NCI-H345 treated with DMSO at 0.1 percent for 48 hours (cell line): ENCODE measurements around the gene C2orf76.
"Not testable (repeated sequence)": the region's sequence is repeated elsewhere in the genome, so short reads cannot be mapped to it uniquely, and the experiment has no call there.

Experiments
- DNase-seq: peaks from one replicate; lab custom pipeline; 2025; ENCODE audit not compliant: unreplicated experiment; lab: John Stamatoyannopoulos, UW

C2orf76 gene

DNA sequence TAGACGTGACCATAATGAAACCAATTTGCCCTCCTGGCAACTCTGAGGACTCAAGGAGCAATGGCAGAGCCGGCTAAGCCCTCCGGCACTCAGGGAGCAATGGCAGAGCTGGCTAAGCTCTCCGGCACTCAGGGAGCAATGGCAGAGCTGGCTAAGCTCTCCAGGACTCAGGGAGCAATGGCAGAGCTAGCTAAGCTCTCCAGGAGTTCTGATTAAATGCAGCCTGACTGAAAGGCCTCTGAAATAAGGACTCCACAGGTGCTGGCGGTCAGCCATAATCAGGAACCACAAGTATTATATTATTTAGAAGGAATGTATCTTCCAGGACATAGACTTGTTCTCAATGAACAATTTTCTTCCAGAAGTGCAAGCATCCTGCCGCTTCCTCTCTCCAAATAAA, 65.2 kb downstream of the C2orf76 start:
- DNase-seq: no peak

DNA sequence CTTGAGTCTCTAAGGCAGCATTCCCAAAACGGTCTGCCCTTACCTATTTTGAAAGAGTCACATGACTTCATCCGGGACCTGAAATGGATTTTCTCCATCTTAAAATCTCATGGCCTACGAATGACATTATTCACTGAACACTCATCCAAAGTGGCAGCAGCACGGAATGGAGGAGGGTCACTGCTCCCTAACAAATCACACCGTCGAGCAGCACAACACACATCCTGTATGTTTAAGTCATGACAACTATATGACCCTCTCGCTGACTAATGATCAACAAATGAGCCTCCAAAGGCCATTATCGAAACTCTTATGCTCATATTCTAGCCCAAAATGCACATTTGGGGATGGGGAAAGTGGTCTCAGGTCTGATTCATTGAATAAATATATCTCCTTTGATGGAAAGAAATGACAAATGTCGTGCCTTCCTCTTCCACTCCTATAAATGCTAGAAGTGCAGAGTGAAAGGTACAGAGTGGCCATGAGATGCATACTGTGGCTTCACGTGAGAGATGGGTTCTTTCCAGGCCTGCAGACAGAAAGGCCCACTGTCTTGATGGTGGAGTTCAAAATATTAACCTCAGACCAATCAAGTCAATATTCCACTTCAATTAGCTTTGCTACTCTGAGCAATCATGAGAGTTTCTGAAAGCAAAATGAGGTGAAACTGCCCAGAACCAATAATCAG, 70.8 kb downstream of the C2orf76 start:
- no peak for DNase-seq

DNA sequence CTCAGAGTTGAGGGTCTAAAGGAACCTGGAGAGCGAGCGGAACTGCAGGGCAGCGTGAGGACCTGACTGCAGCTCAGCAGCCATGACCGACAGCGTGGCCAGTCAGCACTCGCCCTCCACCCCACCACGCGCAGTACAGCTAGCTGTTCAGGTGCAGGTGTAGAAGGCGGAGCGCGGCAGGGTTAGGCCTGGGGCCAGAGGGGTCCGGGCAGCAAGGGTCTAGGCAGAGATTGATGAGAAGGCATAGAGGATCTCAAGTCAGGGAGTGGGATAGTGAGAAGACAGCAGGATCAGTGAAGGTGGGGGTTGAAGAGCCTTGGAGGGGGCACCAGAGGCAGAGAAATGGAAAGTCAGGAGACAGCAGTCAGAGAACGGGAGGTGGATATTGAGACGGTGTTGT, 72.0 kb downstream of the C2orf76 start:
- no peak for DNase-seq

DNA sequence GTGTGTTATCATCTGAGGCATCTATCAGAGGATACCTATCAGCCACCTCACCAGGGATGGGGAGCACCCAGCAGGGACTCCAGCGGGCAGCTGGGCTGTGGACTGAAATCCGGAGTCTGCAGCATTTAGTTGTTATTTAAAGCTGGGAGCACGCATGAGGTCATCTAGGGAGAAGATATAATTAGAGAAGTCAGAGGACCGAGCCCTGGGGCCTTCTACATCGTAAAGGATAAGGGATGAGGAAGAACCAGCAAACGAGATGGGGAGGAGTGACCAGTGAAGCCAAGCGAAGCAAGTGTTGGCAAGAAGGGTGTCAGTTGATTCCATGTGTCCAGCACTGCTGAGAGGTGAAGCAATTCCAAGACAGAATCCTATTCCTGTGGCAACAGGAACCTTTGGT, 72.7 kb downstream of the C2orf76 start:
- DNase-seq: no peak

DNA sequence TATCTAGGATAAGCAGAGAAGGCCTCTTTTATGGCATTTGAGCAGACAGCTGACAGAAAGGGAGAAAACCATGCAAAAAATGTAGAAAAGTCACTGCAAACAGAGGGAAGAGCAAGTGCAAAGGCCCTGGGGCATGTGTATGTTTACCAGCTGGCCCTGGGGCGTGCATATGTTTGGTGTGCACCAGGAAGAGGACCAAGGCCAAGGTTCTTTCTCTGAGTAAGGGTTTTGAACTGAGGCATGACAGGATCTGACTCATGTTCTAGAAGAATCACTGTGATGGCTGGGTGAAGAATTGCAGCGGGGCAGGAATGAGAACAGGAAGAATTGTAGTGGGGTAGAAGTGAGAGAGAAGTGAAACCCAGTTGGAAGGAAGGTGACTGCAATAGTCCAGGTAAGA, 73.4 kb downstream of the C2orf76 start:
- no peak for DNase-seq

DNA sequence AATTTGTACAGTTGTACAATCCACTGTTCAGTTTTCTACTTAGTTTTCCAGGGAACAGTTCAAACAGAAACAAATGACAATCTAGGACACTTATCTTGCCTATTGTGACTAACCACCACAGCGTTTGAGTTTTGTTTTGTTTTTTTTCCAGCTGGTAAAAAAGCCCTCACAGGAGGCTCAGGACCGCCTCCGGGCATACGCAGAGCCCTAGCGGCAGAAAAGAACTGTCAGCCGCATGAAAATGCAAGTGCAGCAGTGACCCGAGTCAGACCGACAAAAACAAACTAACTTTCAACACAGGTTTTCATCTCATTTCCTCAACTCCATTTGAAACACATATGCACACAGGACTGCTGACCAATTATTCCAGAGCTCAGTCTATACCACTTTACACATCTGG, 74.4 kb downstream of the C2orf76 start:
- peak; percentile 85 for DNase-seq

DNA sequence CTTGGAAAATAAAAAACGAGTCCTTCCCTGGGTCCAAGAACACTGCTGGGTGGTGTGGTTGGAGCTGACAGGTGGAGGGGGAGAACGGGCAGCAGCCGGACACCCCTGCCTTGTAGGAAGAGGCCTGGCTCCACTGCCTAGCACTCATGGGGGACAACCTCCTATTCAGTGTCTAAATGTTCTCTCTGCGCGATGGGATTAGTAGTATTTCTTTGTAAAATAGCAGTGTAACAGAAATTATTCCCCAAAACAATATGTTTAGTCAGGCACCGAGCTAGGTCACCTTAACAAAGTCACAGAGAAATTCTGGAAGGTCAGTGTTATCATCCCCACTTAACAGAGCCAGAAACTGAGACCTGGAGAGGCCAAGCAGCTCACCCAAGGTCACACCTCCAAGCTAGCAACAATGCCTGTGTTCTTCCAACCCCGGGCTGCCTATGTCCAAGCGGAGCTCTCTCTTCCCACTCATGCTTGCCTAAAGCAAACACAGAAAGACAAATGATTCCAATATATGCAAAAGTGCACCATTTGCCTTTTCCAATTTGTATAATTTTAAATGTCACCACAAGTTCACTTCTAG, 75.0 kb downstream of the C2orf76 start:
- DNase-seq: no peak

DNA sequence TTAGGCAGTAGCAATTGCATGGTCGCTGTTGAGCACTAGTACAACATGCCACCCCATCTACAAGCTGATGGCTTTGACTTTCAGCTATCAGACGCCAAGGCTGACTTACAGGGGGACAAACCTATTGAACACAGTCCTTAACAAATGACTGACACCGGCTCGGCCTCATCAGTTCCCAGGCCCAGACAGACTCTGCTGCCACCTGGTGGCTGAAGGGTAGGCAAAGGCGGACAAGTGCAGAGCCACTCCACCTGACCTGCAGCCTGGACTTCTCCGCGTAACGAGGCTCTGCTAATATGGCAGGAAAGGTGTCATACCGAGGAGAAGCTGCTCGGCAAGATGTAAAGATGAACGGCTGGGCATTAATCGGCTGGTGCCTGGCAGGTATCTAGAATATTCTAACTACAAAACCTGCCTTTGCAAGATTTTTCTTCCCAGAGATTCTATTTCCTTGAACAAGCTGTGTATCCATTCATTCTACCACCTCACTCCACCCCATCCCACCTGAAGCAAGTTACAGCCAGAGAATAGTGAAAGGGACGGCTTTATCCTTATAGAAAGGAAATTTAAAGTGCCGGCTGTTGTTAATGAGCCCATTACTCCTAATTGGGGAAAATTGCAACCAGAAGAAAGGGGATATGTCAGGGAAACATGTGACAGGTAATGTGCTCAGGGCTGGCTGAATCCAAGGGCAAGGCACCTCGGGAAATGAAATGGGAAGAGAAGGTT, 75.6 kb downstream of the C2orf76 start:
- DNase-seq: peak; percentile 67

DNA sequence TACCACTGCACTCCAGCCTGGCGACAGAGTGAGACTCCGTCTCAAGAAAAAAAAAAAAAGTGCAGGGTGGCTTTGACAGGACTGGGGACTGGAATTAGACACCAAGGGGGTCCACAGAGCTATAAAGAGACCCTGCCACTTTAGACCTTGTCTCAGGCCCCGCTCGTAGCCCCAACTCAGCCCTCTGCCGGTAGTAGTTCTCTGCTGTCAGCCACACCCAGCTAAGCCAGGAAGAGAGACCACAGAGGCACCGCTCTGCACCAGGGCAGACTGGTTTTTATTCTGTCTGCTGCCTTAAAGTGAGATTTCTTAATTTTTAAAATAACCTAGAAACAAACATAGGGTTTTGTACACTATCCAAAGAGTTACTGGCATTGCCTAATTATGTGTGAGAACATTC, 77.0 kb downstream of the C2orf76 start:
- no peak for DNase-seq

DNA sequence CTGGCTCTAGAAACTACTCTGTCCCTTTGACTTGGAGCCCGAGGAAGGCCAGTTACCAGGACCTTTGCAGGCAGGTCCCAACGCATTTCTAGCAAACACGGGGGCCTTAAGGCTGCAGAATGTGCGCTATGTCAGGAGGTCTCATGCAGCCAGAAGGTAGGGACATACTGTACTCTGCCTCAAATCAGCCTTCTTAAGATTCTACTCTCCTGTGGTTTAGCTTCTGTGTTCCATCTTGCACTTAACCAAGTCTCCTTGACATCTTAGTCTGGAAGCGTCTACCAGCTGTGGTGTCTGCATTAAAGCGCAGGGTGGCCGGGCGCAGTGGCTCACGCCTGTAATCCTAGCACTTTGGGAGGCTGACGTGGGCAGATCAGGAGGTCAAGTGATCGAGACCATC, 77.5 kb downstream of the C2orf76 start:
- no peak for DNase-seq

DNA sequence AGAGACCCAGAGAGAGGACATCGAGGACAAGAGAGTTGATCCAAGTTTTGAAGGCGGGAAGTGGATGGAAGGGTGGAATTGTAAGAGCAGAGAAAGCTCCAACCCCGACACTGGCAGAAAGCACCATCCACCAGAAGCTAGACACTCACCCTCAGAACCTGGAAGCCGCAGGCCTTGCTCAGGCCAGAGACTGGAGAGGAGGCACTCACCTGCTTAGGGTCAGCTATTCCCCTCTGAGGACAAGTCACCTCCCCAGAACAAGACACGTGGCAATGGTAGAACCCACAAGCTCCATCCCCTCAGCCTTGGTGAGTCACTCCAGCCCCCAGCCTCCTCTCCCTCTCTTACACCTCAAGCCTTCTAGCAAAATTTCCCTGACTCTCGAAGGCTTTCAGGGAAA, 78.1 kb downstream of the C2orf76 start:
- DNase-seq: no peak

DNA sequence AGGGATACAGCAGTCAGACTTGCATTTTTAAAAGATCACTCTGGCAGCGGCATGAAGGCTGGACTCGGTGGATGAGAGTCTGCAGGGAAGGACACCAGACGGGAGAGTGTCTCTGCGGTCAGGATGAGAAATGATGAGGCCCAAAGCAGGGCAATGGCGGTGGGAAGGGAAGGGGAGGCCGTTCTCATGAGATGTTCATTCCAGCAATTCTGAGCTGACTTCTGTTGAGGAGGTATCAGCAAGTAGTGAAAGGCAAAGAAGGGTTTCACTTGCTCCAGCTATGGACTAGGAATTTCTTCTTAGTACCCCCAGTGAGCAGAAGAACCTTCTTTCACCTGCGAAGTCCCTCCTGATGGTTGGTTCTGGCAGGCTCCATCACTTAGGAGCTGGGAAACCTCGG, 80.0 kb downstream of the C2orf76 start:
- no peak for DNase-seq

DNA sequence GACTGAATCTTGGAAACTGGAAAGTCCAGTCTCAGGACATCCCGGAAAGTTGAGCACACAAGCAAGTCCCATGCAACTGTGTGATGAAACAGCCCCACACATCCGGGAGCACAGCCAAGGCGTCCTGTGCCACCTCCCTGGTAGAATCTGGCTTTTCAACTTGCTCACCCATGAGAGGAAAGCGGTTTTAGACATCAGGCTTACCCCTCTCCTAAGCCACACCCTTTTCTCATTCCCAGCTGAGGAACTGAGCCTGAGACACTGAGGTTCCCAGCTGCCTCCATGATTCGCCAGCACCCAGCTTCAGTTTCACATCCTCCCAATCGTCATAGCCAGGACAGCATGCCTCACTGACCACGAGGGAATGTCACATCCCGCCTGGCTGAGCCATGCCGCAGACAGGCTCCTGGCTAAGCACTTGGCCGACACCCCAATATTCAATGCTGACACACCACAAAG, 82.7 kb downstream of the C2orf76 start:
- DNase-seq: no peak

DNA sequence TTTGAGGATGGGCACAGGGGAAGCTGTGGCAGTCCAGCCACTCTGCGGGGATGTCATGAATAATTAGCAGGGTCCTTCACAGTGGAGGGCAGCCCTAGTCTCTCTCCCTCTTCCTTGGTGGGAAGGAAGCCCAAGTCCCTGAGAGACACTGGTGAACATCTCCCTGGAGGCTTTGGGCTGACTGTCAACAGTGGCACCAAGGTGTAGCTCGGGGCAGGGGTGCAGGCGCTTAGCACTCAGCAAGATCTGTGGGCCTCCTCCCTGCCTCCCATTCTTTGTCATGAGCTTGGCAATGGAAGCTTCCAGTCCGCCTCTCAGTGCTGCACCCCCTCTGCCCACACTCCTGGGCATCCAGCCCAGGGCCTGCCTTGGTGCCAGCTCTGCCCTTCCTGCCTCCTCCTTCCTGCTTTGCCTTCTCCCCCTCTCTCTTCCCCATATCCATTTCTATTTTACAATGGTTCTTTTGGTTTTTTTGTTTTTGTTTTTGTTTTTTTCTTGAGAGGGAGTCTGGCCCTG, 83.6 kb downstream of the C2orf76 start:
- no peak for DNase-seq

DNA sequence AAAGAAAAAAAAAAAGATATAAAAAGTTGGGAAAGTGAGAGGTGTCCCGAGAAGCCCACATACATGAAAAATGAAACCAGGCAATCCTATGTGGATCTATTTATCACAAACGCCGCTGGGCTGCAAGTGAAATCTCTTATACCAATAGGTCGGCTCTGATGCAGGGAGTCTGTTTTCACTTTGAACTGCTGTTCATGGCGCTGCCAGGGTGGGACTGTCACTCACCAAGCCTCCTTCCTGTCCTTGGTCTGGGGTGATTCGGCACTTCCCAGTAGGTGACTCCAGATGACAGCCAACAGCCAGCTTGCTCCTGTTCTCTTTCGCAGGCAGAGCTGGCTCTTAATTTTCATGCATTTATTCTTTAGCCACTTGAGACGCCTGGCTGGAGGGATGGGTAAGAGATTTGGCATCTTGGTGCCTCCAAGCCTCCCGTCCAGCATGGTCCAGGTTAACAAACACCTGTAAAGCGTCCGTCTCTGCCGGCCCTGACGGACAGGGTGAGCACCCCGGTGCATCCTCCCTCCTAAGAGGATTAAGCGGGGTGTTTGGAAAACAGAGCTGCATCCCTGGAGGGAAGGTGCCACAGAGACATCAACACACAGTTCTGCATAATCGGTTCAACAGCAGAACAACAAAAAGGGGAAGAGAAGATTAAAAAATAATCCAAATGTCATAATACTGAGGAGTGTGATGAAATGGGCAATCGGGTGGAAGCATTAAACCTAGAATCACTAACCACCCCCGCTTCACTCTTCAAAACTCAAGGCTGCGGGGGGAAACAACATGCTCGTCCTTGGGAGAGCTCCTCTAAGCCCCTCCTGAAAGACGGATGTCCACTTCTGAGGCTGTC, 84.3 kb downstream of the C2orf76 start:
- DNase-seq: no peak

DNA sequence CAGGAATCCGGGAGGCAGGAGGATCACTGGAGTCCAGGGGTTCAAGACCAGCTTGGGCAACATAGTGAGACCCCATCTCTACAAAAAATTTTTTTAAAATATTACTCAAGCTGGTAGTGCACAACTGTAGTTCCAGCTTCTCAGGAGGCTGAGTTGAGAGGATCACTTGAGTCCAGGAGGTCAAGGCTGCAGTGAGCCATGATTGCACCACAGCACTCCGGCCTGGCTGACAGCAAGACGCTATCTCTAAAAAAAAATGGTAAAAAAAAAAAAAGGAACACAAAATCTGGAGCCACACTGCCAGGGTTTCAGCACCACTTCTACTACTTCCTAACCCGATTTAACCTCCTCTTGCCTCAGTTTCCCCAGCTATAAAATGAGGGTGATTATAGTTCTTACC, 86.0 kb downstream of the C2orf76 start:
- no peak for DNase-seq

DNA sequence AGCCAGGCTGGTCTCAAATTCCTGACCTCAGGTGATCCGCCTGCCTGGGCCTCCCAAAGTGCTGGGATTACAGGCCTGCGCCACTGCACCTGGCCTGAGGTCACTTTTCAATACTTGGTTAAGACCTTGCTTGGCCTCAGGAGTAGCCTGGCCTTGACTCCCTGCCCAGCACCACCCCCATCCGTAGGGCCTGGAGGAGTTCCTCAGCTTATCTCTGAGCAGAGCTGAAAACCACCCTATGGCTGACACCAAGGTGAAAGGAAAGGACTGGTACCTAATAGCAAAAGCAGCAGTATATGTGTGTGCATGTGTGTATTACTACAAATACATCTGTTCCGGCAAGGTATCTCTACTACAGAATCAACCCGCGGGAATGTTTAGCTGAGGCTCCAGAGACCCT, 87.0 kb downstream of the C2orf76 start:
- DNase-seq: no peak

DNA sequence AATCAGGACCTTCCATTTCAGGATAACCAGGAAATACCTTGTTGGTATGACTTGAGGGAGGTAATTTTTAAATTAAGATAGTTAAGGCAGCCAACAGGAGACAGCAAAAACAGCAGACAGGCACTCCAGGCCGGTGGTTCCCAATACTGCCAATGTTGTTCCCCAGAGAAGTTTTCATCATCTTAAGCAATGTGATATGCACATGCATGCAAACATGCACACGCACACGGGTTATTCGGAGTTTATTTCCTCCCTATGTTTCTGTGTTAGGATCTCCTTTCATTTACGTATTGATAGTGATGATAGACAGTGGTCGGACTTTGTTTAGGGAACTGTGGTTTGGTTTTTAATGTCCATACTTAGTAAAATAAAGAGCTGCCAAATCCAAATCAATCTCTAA, 87.7 kb downstream of the C2orf76 start:
- DNase-seq: no peak

DNA sequence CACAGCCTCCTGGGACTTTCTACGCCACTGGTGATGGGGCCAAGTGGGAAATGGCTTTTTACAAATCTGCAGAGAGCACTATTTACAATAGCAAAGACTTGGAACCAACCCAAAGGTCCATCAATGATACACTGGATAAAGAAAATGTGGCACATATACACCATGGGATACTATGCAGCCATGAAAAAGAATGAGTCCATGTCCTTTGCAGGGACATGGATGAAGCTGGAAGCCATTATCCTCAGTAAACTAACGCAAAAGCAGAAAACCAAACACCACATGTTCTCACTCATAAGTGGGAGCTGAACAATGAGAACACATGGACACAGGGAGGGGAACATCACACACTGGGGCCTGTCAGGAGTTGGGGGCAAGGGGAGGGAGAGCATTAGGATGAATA, 88.2 kb downstream of the C2orf76 start:
- not testable (repeated sequence) for DNase-seq

DNA sequence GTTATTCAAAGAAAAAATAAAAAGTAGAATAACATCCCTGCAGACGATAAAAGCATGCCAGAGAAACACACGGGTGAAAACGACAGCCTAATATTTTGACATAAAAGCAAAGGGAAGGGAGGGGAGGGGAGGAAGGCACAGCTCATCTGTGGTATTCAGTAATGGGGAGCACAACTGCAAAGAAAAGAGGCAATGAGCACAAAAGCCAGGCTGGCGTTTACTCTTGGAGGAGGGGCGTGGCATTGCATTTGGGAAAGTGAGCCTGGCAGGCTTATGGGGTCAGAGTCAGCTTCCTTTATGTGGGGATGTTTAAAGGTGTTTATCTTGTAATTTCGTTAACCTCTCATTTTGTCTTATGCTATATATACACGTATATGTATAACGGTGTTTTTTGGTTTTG, 89.8 kb downstream of the C2orf76 start:
- no peak for DNase-seq

DNA sequence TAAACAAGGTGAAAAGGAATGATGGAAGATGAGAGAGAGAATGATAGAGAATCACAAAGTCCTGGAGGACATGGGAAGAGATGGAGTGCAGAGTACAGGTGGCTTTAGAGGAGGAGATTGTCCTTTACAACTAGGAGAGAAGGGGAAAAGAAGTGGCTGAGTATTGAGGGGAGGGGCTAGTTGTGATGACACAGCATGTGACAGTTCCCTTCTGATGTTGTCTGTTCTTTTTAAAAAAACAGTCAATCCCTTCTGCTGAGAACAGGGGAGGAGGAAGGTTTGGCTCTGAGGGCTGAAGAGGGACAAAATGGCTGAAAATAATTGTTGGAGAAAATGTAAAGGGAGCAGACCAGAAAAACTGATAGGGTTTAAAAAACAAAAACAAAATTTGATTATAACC, 99.0 kb downstream of the C2orf76 start:
- DNase-seq: no peak
